ENCODE results near the gene SHISA3.

GRCh38 chr4:42442601-42443000, 45.3 kb downstream of the SHISA3 start:
- TF ChIP-seq, protein P1, sequence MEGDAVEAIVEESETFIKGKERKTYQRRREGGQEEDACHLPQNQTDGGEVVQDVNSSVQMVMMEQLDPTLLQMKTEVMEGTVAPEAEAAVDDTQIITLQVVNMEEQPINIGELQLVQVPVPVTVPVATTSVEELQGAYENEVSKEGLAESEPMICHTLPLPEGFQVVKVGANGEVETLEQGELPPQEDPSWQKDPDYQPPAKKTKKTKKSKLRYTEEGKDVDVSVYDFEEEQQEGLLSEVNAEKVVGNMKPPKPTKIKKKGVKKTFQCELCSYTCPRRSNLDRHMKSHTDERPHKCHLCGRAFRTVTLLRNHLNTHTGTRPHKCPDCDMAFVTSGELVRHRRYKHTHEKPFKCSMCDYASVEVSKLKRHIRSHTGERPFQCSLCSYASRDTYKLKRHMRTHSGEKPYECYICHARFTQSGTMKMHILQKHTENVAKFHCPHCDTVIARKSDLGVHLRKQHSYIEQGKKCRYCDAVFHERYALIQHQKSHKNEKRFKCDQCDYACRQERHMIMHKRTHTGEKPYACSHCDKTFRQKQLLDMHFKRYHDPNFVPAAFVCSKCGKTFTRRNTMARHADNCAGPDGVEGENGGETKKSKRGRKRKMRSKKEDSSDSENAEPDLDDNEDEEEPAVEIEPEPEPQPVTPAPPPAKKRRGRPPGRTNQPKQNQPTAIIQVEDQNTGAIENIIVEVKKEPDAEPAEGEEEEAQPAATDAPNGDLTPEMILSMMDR (conservative IDR thresholded peaks at IDR 0.05; ENCODE audit: low read depth, low read length), result no peak
- no peak for TF ChIP-seq EZH2phosphoT487 (IDR thresholded peaks at IDR 0.05; ENCODE audit: borderline replicate concordance, low read length)
